ENCODE data around the gene GSTA2.
"Not testable (repeated sequence)": the region's sequence is repeated elsewhere in the genome, so short reads cannot be mapped to it uniquely, and the experiment has no call there.

GSTA2 gene

DNA sequence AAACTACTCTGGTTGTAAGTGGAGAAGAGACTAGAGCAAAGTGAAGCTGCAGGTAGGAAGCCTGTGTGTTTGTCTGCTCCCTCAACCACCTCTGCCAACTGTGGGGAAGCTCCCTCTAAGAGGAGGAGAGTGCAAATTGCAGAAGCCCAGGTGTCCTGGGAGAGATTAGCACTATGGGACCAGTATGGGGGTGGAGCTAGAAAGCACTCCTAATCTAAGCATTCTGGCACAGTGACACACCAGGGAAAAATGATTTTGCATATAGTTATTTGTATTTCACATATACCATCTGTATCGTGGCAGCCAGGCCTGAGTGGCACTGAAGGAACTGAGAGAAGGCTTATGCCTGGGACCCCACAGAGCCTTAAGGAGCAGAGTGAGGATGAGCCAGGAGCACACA is 27.6 kb upstream of the GSTA2 start:
- no peaks in the 10 kb centered on the region for H3K36me3 ChIP-seq (ENCODE audit: control insufficient read depth, insufficient read depth, low read length)
- H2AFZ ChIP-seq: no peak overlapping the region
- no peaks in the 10 kb centered on the region for H3K4me1 ChIP-seq
- no peaks in the 10 kb centered on the region for H3K27me3 ChIP-seq (ENCODE audit: control insufficient read depth, insufficient read depth, low read length)
- H3K4me3 ChIP-seq (ENCODE audit: low read depth, low read length): no peak overlapping the region
- TF ChIP-seq, protein P1, sequence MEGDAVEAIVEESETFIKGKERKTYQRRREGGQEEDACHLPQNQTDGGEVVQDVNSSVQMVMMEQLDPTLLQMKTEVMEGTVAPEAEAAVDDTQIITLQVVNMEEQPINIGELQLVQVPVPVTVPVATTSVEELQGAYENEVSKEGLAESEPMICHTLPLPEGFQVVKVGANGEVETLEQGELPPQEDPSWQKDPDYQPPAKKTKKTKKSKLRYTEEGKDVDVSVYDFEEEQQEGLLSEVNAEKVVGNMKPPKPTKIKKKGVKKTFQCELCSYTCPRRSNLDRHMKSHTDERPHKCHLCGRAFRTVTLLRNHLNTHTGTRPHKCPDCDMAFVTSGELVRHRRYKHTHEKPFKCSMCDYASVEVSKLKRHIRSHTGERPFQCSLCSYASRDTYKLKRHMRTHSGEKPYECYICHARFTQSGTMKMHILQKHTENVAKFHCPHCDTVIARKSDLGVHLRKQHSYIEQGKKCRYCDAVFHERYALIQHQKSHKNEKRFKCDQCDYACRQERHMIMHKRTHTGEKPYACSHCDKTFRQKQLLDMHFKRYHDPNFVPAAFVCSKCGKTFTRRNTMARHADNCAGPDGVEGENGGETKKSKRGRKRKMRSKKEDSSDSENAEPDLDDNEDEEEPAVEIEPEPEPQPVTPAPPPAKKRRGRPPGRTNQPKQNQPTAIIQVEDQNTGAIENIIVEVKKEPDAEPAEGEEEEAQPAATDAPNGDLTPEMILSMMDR (IDR thresholded peaks at IDR 0.05): no peak
- no peak overlapping the region for H3K4me2 ChIP-seq (ENCODE audit: low read length)
- no peak overlapping the region for H3K27ac ChIP-seq
- H3K9me3 ChIP-seq (ENCODE audit: control insufficient read depth, low read length): no peaks in the 10 kb centered on the region
- H3K9ac ChIP-seq: no peak overlapping the region
- no peaks in the 10 kb centered on the region for H3K79me2 ChIP-seq

DNA sequence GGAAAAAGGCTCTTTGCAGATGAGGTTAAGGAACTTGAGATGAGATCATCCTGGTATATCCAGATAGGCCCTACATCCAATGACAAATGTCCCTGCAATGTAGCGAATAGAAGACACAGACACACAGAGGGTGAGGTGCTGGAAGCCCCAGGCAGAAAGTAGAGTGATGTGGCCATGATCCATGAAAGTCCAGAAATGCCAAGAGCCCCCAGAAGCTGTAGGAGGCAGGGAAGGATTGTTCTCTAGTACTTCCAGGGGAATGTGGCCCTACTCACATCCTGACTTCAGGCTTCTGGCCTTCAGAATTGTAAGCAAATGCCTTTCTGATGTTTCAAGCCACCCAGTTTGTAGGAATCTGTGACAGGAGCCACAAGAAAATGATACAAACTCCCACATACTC is 26.4 kb upstream of the GSTA2 start:
- H3K9me3 ChIP-seq (ENCODE audit: control insufficient read depth, low read length); H3K4me2 ChIP-seq (ENCODE audit: low read length); H3K4me1 ChIP-seq; H3K79me2 ChIP-seq; H3K27me3 ChIP-seq (ENCODE audit: control insufficient read depth, insufficient read depth, low read length); H3K36me3 ChIP-seq (ENCODE audit: control insufficient read depth, insufficient read depth, low read length); H3K4me3 ChIP-seq (ENCODE audit: low read depth, low read length); H3K27ac ChIP-seq; H3K9ac ChIP-seq; H2AFZ ChIP-seq: not testable (repeated sequence)

DNA sequence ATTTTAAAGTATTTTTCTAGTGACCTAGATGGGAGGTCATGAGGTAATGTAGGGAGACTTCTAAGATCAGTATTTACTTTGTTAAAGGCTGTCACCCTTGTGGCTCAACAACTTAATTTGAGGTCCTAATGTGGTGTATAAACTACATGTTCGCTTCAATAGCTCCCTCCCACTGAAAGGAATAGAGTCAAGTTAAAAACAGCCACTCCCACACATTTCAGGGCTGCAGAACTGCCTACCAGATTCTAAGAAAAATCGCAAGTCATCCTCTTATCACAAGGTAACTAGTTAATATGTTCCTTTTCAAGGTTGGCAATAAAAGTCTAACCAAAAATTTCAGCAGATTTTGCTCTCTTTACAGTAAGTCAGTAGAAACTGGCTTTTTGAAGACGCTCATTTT is 25.2 kb upstream of the GSTA2 start:
- Histone ChIP-seq H3K4me1 (no peaks in the 10 kb centered on the region), H3K36me3 (ENCODE audit: control insufficient read depth, insufficient read depth, low read length) (no peaks in the 10 kb centered on the region), H3K27ac (no peak overlapping the region), H3K27me3 (ENCODE audit: control insufficient read depth, insufficient read depth, low read length) (no peaks in the 10 kb centered on the region), H3K9me3 (ENCODE audit: control insufficient read depth, low read length) (no peaks in the 10 kb centered on the region), H3K4me3 (ENCODE audit: low read depth, low read length) (no peak overlapping the region), H3K9ac (no peak overlapping the region), H2AFZ (no peak overlapping the region), H3K4me2 (ENCODE audit: low read length) (no peak overlapping the region), H3K79me2 (no peaks in the 10 kb centered on the region)
- TF ChIP-seq, protein P1 (IDR thresholded peaks at IDR 0.05): no peak

DNA sequence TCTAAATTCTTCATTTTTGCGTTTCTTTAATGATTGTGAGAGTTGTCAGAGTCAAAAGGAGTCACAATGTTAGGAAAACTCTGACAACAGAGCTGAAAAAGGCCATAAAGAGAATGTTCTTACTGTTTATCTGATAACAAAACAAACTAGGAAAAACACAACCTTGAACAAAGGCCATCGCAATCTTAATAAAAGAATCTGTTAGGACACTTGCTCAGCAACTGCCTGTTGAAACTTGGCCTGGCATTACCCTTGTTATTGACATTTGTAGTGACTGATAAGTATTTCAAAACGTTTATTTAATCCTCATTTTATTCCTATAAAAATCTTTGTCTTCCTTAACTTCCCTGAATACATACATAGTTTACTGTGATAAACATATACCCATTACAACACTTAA is 24.6 kb upstream of the GSTA2 start:
- no peak overlapping the region for H3K27ac ChIP-seq
- H3K36me3 ChIP-seq (ENCODE audit: control insufficient read depth, insufficient read depth, low read length): no peaks in the 10 kb centered on the region
- H3K27me3 ChIP-seq (ENCODE audit: control insufficient read depth, insufficient read depth, low read length): no peaks in the 10 kb centered on the region
- no peak overlapping the region for H2AFZ ChIP-seq
- no peak overlapping the region for H3K4me2 ChIP-seq (ENCODE audit: low read length)
- no peaks in the 10 kb centered on the region for H3K9me3 ChIP-seq (ENCODE audit: control insufficient read depth, low read length)
- H3K79me2 ChIP-seq: no peaks in the 10 kb centered on the region
- H3K4me3 ChIP-seq (ENCODE audit: low read depth, low read length): no peak overlapping the region
- no peak overlapping the region for H3K9ac ChIP-seq
- TF ChIP-seq, protein P1 (IDR thresholded peaks at IDR 0.05): no peak
- H3K4me1 ChIP-seq: no peaks in the 10 kb centered on the region

DNA sequence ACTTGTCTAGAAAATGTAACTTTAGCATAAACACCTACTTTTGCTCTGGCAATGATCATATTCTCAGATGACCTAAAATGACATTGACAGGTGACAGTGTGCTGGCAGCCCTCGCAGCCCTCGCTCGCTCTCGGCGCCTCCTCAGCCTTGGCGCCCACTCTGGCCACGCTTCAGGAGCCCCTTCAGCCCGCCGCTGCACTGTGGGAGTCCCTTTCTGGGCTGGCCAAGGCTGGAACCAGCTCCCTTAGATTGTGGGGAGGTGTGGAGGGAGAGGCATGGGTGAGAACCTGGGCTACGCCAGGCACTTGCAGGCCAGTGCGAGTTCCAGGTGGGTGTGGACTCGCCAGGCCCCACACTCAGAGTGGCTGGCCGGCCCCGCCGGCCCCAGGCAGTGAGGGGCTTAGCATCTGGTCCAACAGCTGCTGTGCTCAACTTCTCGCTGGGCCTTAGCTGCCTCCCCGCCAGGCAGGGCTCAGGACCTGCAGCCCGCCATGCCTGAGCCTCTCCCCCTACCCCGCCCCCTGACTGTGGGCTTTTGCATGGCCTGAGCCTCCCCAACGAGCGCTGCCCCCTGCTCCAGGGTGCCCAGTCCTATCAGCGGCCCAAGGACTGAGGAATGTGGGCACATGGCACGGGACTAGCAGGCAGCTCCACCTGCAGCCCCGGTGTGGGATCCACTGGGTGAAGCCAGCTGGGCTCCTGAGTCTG is 23.1 kb upstream of the GSTA2 start:
- H3K9ac ChIP-seq: no peak overlapping the region
- no peak overlapping the region for H3K4me3 ChIP-seq (ENCODE audit: low read depth, low read length)
- H3K27ac ChIP-seq: no peak overlapping the region
- H2AFZ ChIP-seq: no peak overlapping the region
- no peaks in the 10 kb centered on the region for H3K79me2 ChIP-seq
- no peaks in the 10 kb centered on the region for H3K27me3 ChIP-seq (ENCODE audit: control insufficient read depth, insufficient read depth, low read length)
- H3K36me3 ChIP-seq (ENCODE audit: control insufficient read depth, insufficient read depth, low read length): no peaks in the 10 kb centered on the region
- H3K4me2 ChIP-seq (ENCODE audit: low read length): no peak overlapping the region
- TF ChIP-seq, protein P1 (IDR thresholded peaks at IDR 0.05): no peak
- no peaks in the 10 kb centered on the region for H3K4me1 ChIP-seq
- H3K9me3 ChIP-seq (ENCODE audit: control insufficient read depth, low read length): no peaks in the 10 kb centered on the region

DNA sequence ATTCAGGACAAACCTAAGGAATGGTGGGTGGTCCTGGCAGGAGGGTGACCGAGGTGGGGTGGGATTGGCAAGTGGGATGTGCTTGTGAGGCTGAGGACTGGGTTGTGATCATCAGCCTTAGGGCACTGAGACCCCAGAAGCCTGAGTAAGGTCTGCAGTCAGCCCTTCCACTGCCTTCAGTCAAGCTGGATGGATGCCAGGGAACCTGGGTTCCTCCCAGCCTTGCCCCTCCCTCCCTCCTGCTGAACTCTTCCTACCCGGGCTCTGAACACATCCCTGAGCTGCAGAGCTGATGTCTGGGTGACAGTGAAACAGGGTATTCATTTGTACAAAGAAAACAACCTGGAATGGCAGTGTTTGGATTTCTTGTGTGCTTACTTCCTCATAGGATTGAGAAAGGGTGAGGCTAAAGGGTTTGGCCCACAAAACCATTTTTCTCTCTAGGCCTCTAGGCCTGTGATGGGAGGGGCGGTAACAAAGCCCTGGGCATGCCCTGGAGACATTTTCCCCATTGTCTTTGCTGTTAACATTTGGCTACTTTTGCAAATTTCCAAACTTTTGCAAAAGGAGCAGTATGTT is 19.5 kb upstream of the GSTA2 start:
- not testable (repeated sequence) for H3K36me3 ChIP-seq (ENCODE audit: control insufficient read depth, insufficient read depth, low read length)

DNA sequence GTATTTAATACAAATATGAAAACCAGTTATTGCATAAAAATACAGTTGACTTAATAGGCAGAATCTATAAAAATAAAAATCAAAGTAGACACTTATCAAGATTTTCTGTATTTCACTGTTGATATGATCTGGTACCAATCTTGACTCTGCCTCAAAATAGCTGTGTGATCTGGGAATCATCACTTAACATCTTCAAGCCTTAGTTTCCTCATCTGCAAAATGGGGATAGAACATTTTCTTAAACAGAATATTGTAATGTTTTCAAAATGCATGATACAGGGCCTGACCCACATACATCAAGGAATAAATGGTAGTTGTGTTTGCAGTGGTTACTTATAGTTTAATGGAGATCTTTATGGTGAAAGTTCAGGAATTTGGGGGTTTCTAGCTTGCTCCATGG is 18.9 kb upstream of the GSTA2 start:
- not testable (repeated sequence) for H3K36me3 ChIP-seq (ENCODE audit: control insufficient read depth, insufficient read depth, low read length); H3K27me3 ChIP-seq (ENCODE audit: control insufficient read depth, insufficient read depth, low read length); H3K27ac ChIP-seq; H3K4me2 ChIP-seq (ENCODE audit: low read length); H3K9ac ChIP-seq; H2AFZ ChIP-seq; H3K4me1 ChIP-seq; H3K9me3 ChIP-seq (ENCODE audit: control insufficient read depth, low read length); H3K4me3 ChIP-seq (ENCODE audit: low read depth, low read length); H3K79me2 ChIP-seq

More for the DNA sequence above, 19.5 kb upstream of the GSTA2 start:
- H2AFZ ChIP-seq; H3K79me2 ChIP-seq; H3K4me2 ChIP-seq (ENCODE audit: low read length); H3K4me3 ChIP-seq (ENCODE audit: low read depth, low read length); H3K27ac ChIP-seq; H3K9me3 ChIP-seq (ENCODE audit: control insufficient read depth, low read length); H3K4me1 ChIP-seq; H3K27me3 ChIP-seq (ENCODE audit: control insufficient read depth, insufficient read depth, low read length); H3K9ac ChIP-seq: not testable (repeated sequence)
